Naive B cell (primary cell): ENCODE results near the gene BARHL1. TPM values are rescaled to one million over a fixed set of nuclear protein-coding genes. Genes with fewer than 3 reads are reported as not detected.

Experiments used
- ATAC-seq, 2 donors: fragments of 150-1000 bp; cut with Tn5 transposase; 2 replicates each; pipeline ENCODE4 v1.10.0; 2021; ENCODE audit warnings: low read depth in 2 of 2, mild to moderate bottlenecking in 2 of 2, moderate library complexity in 2 of 2
- DNase-seq: peaks from one replicate; pipeline ENCODE4 v3.0.0; 2022
- H3K27ac Mint-ChIP-seq, 6 donors: one replicate each; pipeline ENCODE4 v1.8.0; 2020 to 2022; ENCODE audit warnings: mild to moderate bottlenecking in 6 of 6, mixed read lengths in 6 of 6, moderate library complexity in 5 of 6, inconsistent platforms in 2 of 6
- H3K27me3 Mint-ChIP-seq, 3 donors: one replicate each; pipeline ENCODE4 v1.8.0; 2021 to 2022; ENCODE audit warnings: mixed read lengths in 3 of 3, mild to moderate bottlenecking in 1 of 3
- H3K36me3 Mint-ChIP-seq, 2 donors: one replicate each; pipeline ENCODE4 v1.8.0; 2020 to 2022; ENCODE audit warnings: mixed read lengths in 2 of 2, inconsistent platforms in 1 of 2, mild to moderate bottlenecking in 1 of 2
- H3K4me1 Mint-ChIP-seq, 3 donors: one replicate each; pipeline ENCODE4 v1.8.0; 2020 to 2022; ENCODE audit warnings: mixed read lengths in 3 of 3, inconsistent platforms in 1 of 3, mild to moderate bottlenecking in 1 of 3, moderate library complexity in 1 of 3
- H3K4me3 Mint-ChIP-seq, 8 donors: one replicate each; pipeline ENCODE4 v1.8.0; 2020 to 2022; ENCODE audit warnings: mild to moderate bottlenecking in 8 of 8, mixed read lengths in 8 of 8, moderate library complexity in 8 of 8, inconsistent platforms in 2 of 8
- H3K9me3 Mint-ChIP-seq, 7 donors: one replicate each; pipeline ENCODE4 v1.8.0; 2020 to 2022; ENCODE audit warnings: mixed read lengths in 7 of 7, mild to moderate bottlenecking in 5 of 7, inconsistent platforms in 2 of 7, moderate library complexity in 1 of 7
- polyA plus RNA-seq, 6 donors: library from polyadenylated mRNA; unstranded; fragments of 300-500 nt; fragmentation: Illumina TruSeq; gene quantifications; one replicate each; pipeline ENCODE4 v1.2.3, GENCODE V29; 2021; ENCODE audit warnings: low read depth in 6 of 6

Gene BARHL1
- polyA plus RNA-seq, 6 donors from 2014 or later, result not detected

DNA sequence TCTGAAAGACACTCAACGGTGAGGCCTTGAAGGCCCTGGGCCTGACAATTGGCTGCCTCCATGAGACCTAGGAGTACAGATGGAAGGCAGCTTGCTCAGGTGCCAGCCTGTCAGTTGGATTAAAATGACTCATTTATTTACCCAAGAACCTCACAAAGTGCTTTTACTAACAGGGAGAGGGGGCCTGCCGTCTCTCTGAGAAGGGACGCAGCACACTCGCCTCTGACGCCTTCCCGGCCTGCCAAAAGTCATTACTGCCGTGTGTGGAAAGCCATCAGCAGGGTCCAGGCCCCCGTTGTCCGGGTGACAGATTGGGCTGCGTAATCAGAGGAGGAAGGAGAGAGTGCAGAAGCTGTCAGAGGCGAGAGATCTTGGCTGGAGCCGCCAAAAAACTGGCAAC, 54.9 kb downstream of the BARHL1 start:
- Mint-ChIP-seq H3K4me1 (no peaks in the 10 kb centered on the region), H3K9me3 (no peaks in the 10 kb centered on the region), H3K27ac (no peak overlapping the region), H3K27me3 (no peaks in the 10 kb centered on the region), H3K36me3 (peaks cover 18 to 35% of the 10 kb centered on the region in 2 donors), H3K4me3 (no peak overlapping the region)
- DNase-seq (no peak), ATAC-seq (no peak)

DNA sequence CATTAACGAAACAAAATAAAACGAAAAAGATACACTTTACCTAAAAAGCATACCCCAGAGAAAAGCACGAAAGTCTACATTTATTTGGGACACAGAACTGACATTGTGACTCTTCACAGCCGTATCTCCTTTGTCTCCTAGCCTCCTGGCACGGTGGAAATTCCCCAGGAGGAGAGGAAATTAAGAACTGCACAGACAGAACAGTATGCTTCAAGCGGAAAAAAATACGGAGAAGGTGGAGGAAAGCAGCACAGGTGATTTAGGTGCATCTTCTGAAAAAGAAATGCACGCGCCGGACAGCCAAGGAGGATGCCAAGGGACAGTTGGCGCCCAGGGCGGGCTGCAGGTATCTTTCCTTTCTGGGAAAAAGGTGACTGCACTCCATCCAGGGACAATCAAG, 55.4 kb downstream of the BARHL1 start:
- ATAC-seq (no peak), DNase-seq (no peak)
- Mint-ChIP-seq H3K9me3 (no peaks in the 10 kb centered on the region), H3K4me1 (no peaks in the 10 kb centered on the region), H3K27me3 (no peaks in the 10 kb centered on the region), H3K36me3 (peaks cover 18 to 35% of the 10 kb centered on the region in 2 donors), H3K4me3 (no peak overlapping the region), H3K27ac (no peak overlapping the region)

DNA sequence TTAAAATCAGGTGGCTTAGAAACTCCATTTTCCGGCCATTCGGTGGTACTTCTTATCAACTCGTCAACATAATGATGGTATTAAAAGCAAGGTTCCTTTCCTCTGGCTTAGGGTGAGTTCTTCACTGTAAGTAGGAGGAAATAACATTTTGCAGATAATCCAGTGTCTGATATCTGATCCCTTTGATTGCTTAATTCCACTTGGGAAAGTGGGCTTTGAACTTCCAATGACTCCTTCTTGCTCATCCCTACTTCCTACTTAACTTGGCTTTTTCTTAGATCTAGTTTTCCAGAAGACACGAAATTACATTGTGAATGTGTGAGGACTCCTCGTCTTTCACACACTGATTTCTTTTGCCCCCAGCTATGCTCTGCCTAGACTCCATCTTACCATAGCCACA, 55.8 kb downstream of the BARHL1 start:
- H3K9me3 Mint-ChIP-seq, result no peaks in the 10 kb centered on the region
- H3K27ac Mint-ChIP-seq, result peak overlapping the region in 1 of 6 donors; percentile 88
- DNase-seq (no peak), ATAC-seq (no peak)
- peaks cover 18 to 35% of the 10 kb centered on the region in 2 donors for H3K36me3 Mint-ChIP-seq
- no peaks in the 10 kb centered on the region for H3K4me1 Mint-ChIP-seq
- H3K4me3 Mint-ChIP-seq, result no peak overlapping the region
- no peaks in the 10 kb centered on the region for H3K27me3 Mint-ChIP-seq

DNA sequence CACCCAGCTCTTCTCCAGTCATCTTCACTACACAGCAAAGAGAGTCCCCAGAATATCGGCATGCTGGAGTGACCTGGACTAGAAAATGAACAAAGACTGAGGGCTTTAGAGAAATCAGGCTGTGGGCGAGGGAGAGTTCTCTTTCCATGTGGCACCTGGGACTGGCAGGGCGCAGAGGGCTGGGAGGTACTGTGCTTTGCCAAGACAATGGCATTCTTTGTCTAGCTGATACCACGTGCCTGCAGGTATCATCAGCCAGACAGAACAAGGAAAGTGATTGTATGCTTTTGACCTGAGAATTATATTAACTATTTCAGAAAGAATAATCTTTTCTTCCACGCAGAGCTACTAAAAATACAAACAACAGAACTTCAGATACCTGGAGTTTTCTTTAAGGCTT, 56.9 kb downstream of the BARHL1 start:
- Mint-ChIP-seq H3K27me3 (no peaks in the 10 kb centered on the region), H3K36me3 (peaks cover 18 to 35% of the 10 kb centered on the region in 2 donors), H3K27ac (no peak overlapping the region), H3K4me3 (no peak overlapping the region), H3K9me3 (no peaks in the 10 kb centered on the region), H3K4me1 (no peaks in the 10 kb centered on the region)
- ATAC-seq (no peak), DNase-seq (no peak)

Other genes with a start within 250 kb of the BARHL1 start
- 10 to 100 TPM; 12.7 to 70.1 (median 46.5) TPM for gene SETX, start 227.6 kb upstream of the BARHL1 start, polyA plus RNA-seq
- gene TTF1, start 175.8 kb upstream of the BARHL1 start, polyA plus RNA-seq, result 10 to 100 TPM in 1 of 6 donors, 1 to 10 TPM in 5; 4.3 to 11.6 (median 8.9) TPM
- under 1 TPM in 1 of 6 donors, not detected in 5; 0.16 TPM for gene CFAP77, start 172.4 kb upstream of the BARHL1 start, polyA plus RNA-seq
- gene DDX31, start 87.4 kb downstream of the BARHL1 start, polyA plus RNA-seq, result 1 to 10 TPM; 3.8 to 9.1 (median 7.3) TPM
- 1 to 10 TPM; 3.3 to 4.6 (median 3.9) TPM for gene GTF3C4, start 87.9 kb downstream of the BARHL1 start, polyA plus RNA-seq